ENCODE data around the gene TAF5L.

The TAF5L gene

DNA sequence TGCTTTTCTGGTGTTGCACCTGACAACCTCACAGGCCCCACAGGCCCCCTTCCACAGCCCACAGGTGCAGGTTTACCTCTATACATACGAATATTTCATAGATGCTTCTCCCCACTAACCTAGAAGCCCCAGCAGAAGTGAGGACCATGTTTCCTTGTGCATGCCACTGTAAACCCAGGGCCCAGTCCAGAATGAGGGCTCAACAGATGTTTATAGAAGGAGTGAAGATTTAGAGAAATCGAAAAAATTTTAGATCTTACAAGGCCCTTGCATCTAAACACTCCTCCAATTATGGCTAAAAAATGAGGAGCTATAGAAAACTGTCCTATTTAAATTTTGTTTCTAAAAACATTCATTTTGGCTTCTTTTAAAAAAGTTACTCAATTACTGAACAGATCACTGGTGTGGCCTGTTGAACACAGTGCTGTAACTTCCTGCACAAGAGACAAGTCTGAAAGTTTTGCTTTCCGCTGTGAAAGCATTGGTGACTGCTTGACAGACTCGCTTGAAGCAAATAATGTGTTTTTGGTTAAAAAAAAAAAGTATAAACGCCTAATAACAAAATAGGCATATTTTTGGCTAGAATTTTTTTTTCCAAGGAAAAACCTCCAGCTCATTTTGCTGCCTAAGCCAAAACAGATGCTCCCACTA is 68.6 kb downstream of the TAF5L start:
- POLR2A ChIA-PET = no interaction called here

DNA sequence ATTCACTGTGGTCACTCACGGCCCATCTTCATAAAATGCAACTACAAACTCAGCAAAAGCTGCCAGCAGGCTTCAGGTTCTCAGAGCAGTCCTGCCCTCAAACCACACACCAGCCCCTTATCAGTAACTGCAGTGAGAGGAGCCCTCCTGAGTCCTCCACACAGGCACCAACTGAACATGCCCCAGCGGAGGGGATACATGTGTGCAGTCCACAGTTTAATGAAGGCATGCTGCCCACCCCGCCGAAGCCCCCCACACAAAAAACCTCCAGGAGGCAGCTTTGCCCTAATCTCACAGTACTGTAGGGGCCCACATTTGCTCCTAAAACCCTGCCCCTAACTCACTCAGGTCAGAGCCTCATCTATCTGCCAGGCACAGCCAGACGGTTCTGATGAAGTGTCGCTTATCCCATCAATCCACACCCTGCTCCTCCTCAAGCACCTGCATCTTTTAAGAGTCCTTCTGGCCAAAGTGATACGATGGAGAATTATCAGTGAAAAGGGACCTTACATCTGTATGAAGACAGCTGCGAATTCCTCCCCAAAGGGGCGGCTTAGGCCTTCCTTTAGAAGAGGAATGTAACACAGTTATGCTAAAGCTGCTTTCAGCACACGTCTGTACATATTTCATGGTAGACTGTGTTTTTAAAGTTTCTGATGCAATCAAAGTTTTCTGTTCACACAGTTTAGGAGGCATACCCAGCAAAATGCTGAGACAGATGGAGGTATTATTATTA is 70.9 kb downstream of the TAF5L start:
- H3K4me3 ChIP-seq (ENCODE audit: low read depth, low read length) = no peak overlapping the region
- no peak for DNase-seq (ENCODE audit: low read depth, low spot score)
- TF ChIP-seq, protein P1, sequence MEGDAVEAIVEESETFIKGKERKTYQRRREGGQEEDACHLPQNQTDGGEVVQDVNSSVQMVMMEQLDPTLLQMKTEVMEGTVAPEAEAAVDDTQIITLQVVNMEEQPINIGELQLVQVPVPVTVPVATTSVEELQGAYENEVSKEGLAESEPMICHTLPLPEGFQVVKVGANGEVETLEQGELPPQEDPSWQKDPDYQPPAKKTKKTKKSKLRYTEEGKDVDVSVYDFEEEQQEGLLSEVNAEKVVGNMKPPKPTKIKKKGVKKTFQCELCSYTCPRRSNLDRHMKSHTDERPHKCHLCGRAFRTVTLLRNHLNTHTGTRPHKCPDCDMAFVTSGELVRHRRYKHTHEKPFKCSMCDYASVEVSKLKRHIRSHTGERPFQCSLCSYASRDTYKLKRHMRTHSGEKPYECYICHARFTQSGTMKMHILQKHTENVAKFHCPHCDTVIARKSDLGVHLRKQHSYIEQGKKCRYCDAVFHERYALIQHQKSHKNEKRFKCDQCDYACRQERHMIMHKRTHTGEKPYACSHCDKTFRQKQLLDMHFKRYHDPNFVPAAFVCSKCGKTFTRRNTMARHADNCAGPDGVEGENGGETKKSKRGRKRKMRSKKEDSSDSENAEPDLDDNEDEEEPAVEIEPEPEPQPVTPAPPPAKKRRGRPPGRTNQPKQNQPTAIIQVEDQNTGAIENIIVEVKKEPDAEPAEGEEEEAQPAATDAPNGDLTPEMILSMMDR (IDR thresholded peaks at IDR 0.05; ENCODE audit: insufficient read depth, low read length, missing control alignments) = no peak
- POLR2A ChIA-PET = no interaction called here
- CTCF ChIA-PET = interaction anchor here (1.0 kb wide), 1 partner anchor 40 kb away, joined by 3 read pairs; no protein-coding TSS in a partner anchor

More for the DNA sequence above, 68.6 kb downstream of the TAF5L start:
- peak overlapping the region; percentile 81 for H3K4me3 ChIP-seq (ENCODE audit: low read depth, low read length)
- CTCF ChIA-PET = interaction anchor here (0.7 to 4.7 kb wide), 10 partner anchors 9 to 80 kb away, joined by 3 to 36 read pairs (median 4); partner anchors contain the start of genes TAF5L and URB2
- DNase-seq (ENCODE audit: low read depth, low spot score) = no peak
- TF ChIP-seq, protein P1 (IDR thresholded peaks at IDR 0.05; ENCODE audit: insufficient read depth, low read length, missing control alignments) = no peak

- H3K4me3 ChIP-seq (ENCODE audit: low read depth, low read length) = no peak overlapping the region
- CTCF ChIA-PET = no interaction called here
- POLR2A ChIA-PET = no interaction called here
- TF ChIP-seq, protein P1 (IDR thresholded peaks at IDR 0.05; ENCODE audit: insufficient read depth, low read length, missing control alignments) = no peak
- DNase-seq (ENCODE audit: low read depth, low spot score) = no peak
Observed at GRCh38 chr1:229553621-229554130, 72.2 kb downstream of the TAF5L start.

DNA sequence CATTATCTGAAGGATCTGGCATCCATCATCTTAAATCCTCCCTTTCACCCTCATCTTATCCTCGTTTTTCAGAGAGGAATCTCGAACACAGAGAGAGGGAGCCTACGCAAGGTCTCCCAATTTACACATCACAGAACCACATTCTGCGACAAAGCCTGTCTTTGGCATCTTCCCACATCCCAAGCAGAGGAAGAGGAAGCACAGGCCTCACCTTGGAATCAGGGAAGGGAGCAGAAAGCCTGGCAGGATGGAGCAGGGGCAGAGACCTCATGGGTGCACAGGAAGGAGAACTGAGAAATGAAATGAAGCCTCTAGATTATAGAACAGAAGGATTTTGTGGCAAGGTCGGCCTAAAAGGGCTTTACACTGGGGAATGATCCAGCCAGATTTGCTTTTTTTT is 73.2 kb downstream of the TAF5L start:
- POLR2A ChIA-PET = no interaction called here

DNA sequence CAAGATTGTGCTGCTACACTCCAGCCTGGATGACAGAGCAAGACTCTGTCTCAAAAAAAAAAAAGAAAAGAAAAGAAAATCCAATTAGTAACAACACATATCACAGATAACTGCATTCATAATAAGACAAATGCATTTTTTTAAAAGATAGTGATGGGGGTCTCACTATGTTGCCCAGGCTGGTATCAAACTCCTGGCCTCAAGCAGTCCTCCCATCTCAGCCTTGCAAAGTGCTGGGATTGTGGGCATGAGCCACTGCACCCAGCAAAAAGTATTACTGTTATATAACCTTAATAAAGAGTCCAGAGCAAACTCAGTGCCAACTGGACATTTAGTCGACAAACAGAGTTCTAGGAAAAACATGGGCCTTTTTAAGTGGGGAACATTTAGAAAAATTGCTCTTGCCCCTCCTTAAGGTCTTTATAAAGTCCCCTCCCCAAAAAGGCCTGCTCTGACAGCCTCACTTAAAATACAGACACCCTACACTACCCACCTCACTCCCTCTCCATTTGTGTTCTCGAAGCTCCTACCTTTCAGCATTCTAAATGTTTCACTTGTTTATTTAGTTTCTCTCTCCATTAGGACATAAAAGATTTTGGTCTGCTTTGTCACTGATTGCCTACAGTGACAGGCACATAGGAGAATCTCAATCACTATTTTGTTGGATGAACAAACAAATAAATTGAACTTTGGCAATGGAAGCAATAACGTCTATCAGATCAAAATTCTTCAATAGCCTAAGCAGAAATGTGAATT is 74.9 kb downstream of the TAF5L start:
- CTCF ChIA-PET = interaction anchor here (6.7 kb wide), 1 partner anchor 7 kb away, joined by 36 read pairs; the partner anchor contains the start of gene ABCB10
- TF ChIP-seq, protein P1 (IDR thresholded peaks at IDR 0.05; ENCODE audit: insufficient read depth, low read length, missing control alignments) = no peak
- H3K4me3 ChIP-seq (ENCODE audit: low read depth, low read length) = no peak overlapping the region
- POLR2A ChIA-PET = no interaction called here
- no peak for DNase-seq (ENCODE audit: low read depth, low spot score)

More for the DNA sequence above, 73.2 kb downstream of the TAF5L start:
- H3K4me3 ChIP-seq (ENCODE audit: low read depth, low read length) = no peak overlapping the region
- TF ChIP-seq, protein P1 (IDR thresholded peaks at IDR 0.05; ENCODE audit: insufficient read depth, low read length, missing control alignments) = no peak
- CTCF ChIA-PET = no interaction called here
- DNase-seq (ENCODE audit: low read depth, low spot score) = no peak
